ENCODE results near the gene USP20.

USP20 gene

GRCh38 chr9:129910628-129911567 lies 75.6 kb downstream of the USP20 start:
- in situ Hi-C loops (cut with MboI; ENCODE audit: low pct_unique_long_range_greater_than_20kb, low sequenced_read_pairs, unreplicated experiment) = no loop called here
- no peak for DNase-seq (ENCODE audit: low spot score)
- no peak for TF ChIP-seq CTCF (IDR thresholded peaks at IDR 0.05; ENCODE audit: extremely low read depth, insufficient read depth, missing control alignments)

GRCh38 chr9:129914051-129914450 lies 78.8 kb downstream of the USP20 start:
- no peak for TF ChIP-seq CTCF (IDR thresholded peaks at IDR 0.05; ENCODE audit: extremely low read depth, insufficient read depth, missing control alignments)
- no peak for DNase-seq (ENCODE audit: low spot score)
- in situ Hi-C loops (cut with MboI; ENCODE audit: low pct_unique_long_range_greater_than_20kb, low sequenced_read_pairs, unreplicated experiment) = no loop called here

- TF ChIP-seq CTCF (IDR thresholded peaks at IDR 0.05; ENCODE audit: extremely low read depth, insufficient read depth, missing control alignments) = no peak
- no peak for DNase-seq (ENCODE audit: low spot score)
- in situ Hi-C loops (cut with MboI; ENCODE audit: low pct_unique_long_range_greater_than_20kb, low sequenced_read_pairs, unreplicated experiment) = no loop called here
These were observed 81.4 kb downstream of the USP20 start for GRCh38 chr9:129916707-129917106.

GRCh38 chr9:129918296-129918950 lies 83.2 kb downstream of the USP20 start:
- in situ Hi-C loops (cut with MboI; ENCODE audit: low pct_unique_long_range_greater_than_20kb, low sequenced_read_pairs, unreplicated experiment) = no loop called here
- DNase-seq (ENCODE audit: low spot score) = no peak
- TF ChIP-seq CTCF (IDR thresholded peaks at IDR 0.05; ENCODE audit: extremely low read depth, insufficient read depth, missing control alignments) = no peak

- in situ Hi-C loops (cut with MboI; ENCODE audit: low pct_unique_long_range_greater_than_20kb, low sequenced_read_pairs, unreplicated experiment) = no loop called here
- DNase-seq (ENCODE audit: low spot score) = no peak
- TF ChIP-seq CTCF (IDR thresholded peaks at IDR 0.05; ENCODE audit: extremely low read depth, insufficient read depth, missing control alignments) = no peak
These were observed 84.0 kb downstream of the USP20 start for GRCh38 chr9:129919277-129919676.

GRCh38 chr9:129919841-129920240 lies 84.6 kb downstream of the USP20 start:
- DNase-seq (ENCODE audit: low spot score) = no peak
- TF ChIP-seq CTCF (IDR thresholded peaks at IDR 0.05; ENCODE audit: extremely low read depth, insufficient read depth, missing control alignments) = no peak
- in situ Hi-C loops (cut with MboI; ENCODE audit: low pct_unique_long_range_greater_than_20kb, low sequenced_read_pairs, unreplicated experiment) = no loop called here

Measured in GM13977 (cell line).